ENCODE data around the gene BMPER. TPM values are rescaled to one million over a fixed set of nuclear protein-coding genes. Genes with fewer than 3 reads are reported as not detected.

BMPER gene
- total and polyA plus RNA-seq, 7 experiments from 2014 or later: 0.37 to 0.81 (median 0.44) TPM; not detected in 4

DNA sequence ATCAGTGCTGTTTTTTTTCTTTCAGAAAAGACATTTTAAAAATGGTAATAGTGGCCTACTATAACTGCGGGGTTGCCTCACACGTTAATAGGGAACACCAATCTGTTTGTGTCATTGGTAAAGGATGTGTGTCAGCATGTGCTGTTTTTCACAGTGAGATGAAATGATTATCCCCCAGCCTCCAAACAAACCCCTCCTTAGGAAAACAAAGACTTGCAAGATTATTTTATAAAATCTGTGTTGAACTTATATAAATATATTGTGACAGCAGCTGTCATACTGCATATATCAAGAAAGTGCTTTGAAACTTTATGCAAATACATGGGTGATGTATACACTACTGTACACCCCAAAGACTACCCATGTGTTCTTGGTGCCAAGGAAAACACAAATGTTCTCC is 125.8 kb downstream of the BMPER start:
- CTCF ChIA-PET: no interaction called here
- no peaks in the 10 kb centered on the region for H3K9me3 ChIP-seq (ENCODE audit: control insufficient read depth in 2 of 3, low read length in 3 of 3)

DNA sequence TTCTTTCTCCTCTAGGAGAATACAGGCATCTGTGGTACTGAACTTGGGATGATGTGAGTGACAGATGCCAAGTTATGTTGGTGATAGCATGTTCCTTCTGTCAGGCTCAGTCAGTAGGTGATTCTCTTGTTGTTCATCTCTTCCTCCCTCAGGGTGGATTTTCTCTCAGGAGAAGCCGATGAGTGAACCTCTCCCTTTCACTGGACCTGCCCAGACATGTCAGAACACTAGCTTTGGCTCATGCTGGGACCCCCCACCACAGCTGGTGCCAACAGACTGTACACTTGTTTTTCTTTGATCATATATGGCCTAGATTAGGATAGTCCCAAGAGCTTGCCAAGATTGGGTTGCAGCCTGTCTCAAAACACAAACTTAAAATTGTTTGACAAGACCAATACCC is 129.4 kb downstream of the BMPER start:
- intact Hi-C loops (cut with micrococcal nuclease): no loop called here
- CTCF ChIA-PET: no interaction called here
- no peaks in the 10 kb centered on the region for H3K9me3 ChIP-seq (ENCODE audit: control insufficient read depth in 2 of 3, low read length in 3 of 3)
- no peaks in the 10 kb centered on the region for H3K36me3 ChIP-seq (ENCODE audit: control insufficient read depth in 2 of 3, insufficient read depth in 3 of 3, low read length in 3 of 3)
- no peaks in the 10 kb centered on the region for H3K4me1 Mint-ChIP-seq
- H3K4me1 ChIP-seq (ENCODE audit: control insufficient read depth in 2 of 2, insufficient read depth in 2 of 2, low read length in 2 of 2): no peaks in the 10 kb centered on the region
- no peak overlapping the region for H3K4me3 ChIP-seq (ENCODE audit: low read length)
- no peak for DNase-seq
- H3K4me3 Mint-ChIP-seq: no peak overlapping the region
- ATAC-seq: no peak
- H3K27ac Mint-ChIP-seq: no peak overlapping the region
- H3K27me3 Mint-ChIP-seq: peaks cover 0 to 15% (median 10%) of the 10 kb centered on the region in 5 donors
- no peaks in the 10 kb centered on the region for H3K27me3 ChIP-seq (ENCODE audit: control insufficient read depth in 2 of 2, insufficient read depth in 2 of 2, low read length in 2 of 2)
- no peaks in the 10 kb centered on the region for H3K36me3 Mint-ChIP-seq
- H3K27ac ChIP-seq (ENCODE audit: low read depth, low read length): no peak overlapping the region
- H3K9me3 Mint-ChIP-seq: peaks cover 0 to 6% (median 0%) of the 10 kb centered on the region in 11 donors
- POLR2A ChIA-PET: no interaction called here

More for the DNA sequence above, 125.8 kb downstream of the BMPER start:
- no peak overlapping the region for H3K4me3 Mint-ChIP-seq
- POLR2A ChIA-PET: no interaction called here
- H3K4me1 Mint-ChIP-seq: no peaks in the 10 kb centered on the region
- peaks cover 0 to 11% (median 8%) of the 10 kb centered on the region in 5 donors for H3K27me3 Mint-ChIP-seq
- Histone ChIP-seq H3K36me3 (ENCODE audit: control insufficient read depth in 2 of 3, insufficient read depth in 3 of 3, low read length in 3 of 3) (no peaks in the 10 kb centered on the region), H3K4me1 (ENCODE audit: control insufficient read depth in 2 of 2, insufficient read depth in 2 of 2, low read length in 2 of 2) (no peaks in the 10 kb centered on the region), H3K27me3 (ENCODE audit: control insufficient read depth in 2 of 2, insufficient read depth in 2 of 2, low read length in 2 of 2) (no peaks in the 10 kb centered on the region), H3K4me3 (ENCODE audit: low read length) (no peak overlapping the region), H3K27ac (ENCODE audit: low read depth, low read length) (no peak overlapping the region)
- peaks cover 0 to 6% (median 0%) of the 10 kb centered on the region in 11 donors for H3K9me3 Mint-ChIP-seq
- H3K36me3 Mint-ChIP-seq: no peaks in the 10 kb centered on the region
- intact Hi-C loops (cut with micrococcal nuclease): no loop called here
- no peak for ATAC-seq
- DNase-seq: no peak
- no peak overlapping the region for H3K27ac Mint-ChIP-seq

DNA sequence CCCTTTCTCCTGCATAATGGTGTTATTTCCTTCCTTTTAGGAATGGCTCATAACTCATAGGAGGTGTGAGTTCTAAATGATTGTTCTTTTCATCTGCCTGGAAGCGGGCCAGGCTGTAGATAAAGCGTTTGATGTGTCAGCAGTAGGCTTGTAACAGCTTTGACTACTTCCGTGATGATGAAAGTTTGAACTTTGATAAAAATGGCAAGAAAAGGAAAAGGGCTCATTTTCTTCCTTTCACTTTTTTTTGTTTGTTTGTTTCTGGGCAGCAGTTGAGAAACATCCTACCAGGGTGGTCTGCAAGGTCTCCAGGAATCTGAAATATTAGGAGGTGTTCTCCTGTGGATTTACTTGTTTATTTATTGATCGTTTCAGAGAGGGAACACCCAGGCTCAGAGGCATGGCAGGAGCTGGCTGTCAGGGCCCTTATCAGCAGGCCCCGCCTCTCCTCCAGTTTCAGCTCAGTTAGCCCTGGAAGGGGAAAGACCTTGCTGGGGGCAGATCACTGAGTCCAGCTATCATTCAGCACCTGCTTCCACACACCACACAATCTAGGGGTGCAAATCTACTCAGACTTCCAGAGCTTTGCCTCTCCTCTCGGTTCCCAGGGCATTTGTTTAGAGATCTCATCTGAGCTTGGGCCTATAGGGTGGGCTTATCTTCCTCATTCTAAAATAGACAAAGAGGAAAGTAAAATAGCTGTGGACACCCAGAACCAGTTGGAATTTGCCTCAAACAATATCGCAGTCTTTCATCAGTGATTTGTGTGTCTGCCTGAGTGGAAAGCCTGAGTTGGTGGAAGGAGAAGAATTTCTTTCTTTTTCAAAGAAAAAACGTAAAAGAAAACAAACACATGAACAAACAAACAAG is 130.9 kb downstream of the BMPER start:
- ChIA-PET POLR2A (no interaction called here), CTCF (no interaction called here)
- Histone ChIP-seq H3K27ac (ENCODE audit: low read depth, low read length) (no peak overlapping the region), H3K27me3 (ENCODE audit: control insufficient read depth in 2 of 2, insufficient read depth in 2 of 2, low read length in 2 of 2) (no peaks in the 10 kb centered on the region), H3K4me3 (ENCODE audit: low read length) (no peak overlapping the region), H3K4me1 (ENCODE audit: control insufficient read depth in 2 of 2, insufficient read depth in 2 of 2, low read length in 2 of 2) (no peaks in the 10 kb centered on the region), H3K36me3 (ENCODE audit: control insufficient read depth in 2 of 3, insufficient read depth in 3 of 3, low read length in 3 of 3) (no peaks in the 10 kb centered on the region), H3K9me3 (ENCODE audit: control insufficient read depth in 2 of 3, low read length in 3 of 3) (no peaks in the 10 kb centered on the region)
- ATAC-seq: no peak
- no peak for DNase-seq
- Mint-ChIP-seq H3K27me3 (peaks cover 0 to 18% (median 10%) of the 10 kb centered on the region in 5 donors), H3K9me3 (peaks cover 0 to 6% (median 0%) of the 10 kb centered on the region in 11 donors), H3K36me3 (no peaks in the 10 kb centered on the region), H3K27ac (no peak overlapping the region), H3K4me1 (no peaks in the 10 kb centered on the region), H3K4me3 (no peak overlapping the region)
- intact Hi-C loops (cut with micrococcal nuclease): no loop called here

DNA sequence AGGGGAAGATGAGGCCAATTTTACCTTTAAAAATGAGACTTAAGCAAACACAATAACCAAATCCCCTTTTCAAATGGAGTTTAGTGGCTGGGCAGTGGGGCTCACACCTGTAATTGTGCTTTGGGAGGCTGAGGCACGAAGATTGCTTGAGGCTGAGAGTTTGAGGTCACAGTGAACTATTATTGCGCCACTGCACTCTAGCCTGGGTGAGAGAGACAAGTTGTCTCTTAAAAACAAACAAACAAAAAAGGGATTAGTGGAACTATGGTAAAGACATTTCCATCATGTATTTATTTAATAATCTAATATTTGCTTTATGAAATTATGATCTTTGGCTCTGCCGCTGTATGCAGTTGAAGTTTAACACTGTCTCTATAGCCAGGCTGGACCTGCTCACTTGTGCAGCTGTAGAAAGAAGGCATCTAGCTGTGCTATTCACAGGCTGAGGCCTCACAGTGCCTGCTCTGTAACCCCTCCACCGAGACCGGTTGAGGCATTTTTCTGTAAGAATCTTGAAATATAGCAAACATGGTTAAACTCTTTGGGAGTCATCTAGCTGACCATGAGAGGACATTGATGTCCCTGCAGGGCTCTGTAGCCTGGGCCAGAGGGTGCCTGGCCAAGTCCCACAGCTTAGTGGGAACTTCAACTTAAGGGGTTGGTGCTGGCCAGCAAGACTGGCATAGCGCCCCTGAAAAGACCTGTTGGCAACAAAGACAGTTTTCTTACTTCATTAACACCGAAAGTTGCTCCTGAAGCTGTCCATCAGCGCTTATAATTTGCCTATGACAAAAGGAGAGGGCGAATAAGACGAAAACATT is 131.8 kb downstream of the BMPER start:
- Histone ChIP-seq H3K27ac (ENCODE audit: low read depth, low read length) (no peak overlapping the region), H3K27me3 (ENCODE audit: control insufficient read depth in 2 of 2, insufficient read depth in 2 of 2, low read length in 2 of 2) (no peaks in the 10 kb centered on the region), H3K36me3 (ENCODE audit: control insufficient read depth in 2 of 3, insufficient read depth in 3 of 3, low read length in 3 of 3) (no peaks in the 10 kb centered on the region), H3K4me3 (ENCODE audit: low read length) (no peak overlapping the region), H3K4me1 (ENCODE audit: control insufficient read depth in 2 of 2, insufficient read depth in 2 of 2, low read length in 2 of 2) (no peaks in the 10 kb centered on the region), H3K9me3 (ENCODE audit: control insufficient read depth in 2 of 3, low read length in 3 of 3) (no peaks in the 10 kb centered on the region)
- peaks cover 0 to 16% (median 10%) of the 10 kb centered on the region in 5 donors for H3K27me3 Mint-ChIP-seq
- CTCF ChIA-PET: no interaction called here
- no peaks in the 10 kb centered on the region for H3K36me3 Mint-ChIP-seq
- intact Hi-C loops (cut with micrococcal nuclease): no loop called here
- no peak for DNase-seq
- POLR2A ChIA-PET: no interaction called here
- no peaks in the 10 kb centered on the region for H3K4me1 Mint-ChIP-seq
- no peak overlapping the region for H3K27ac Mint-ChIP-seq
- H3K4me3 Mint-ChIP-seq: no peak overlapping the region
- peaks cover 0 to 6% (median 0%) of the 10 kb centered on the region in 11 donors for H3K9me3 Mint-ChIP-seq
- no peak for ATAC-seq

DNA sequence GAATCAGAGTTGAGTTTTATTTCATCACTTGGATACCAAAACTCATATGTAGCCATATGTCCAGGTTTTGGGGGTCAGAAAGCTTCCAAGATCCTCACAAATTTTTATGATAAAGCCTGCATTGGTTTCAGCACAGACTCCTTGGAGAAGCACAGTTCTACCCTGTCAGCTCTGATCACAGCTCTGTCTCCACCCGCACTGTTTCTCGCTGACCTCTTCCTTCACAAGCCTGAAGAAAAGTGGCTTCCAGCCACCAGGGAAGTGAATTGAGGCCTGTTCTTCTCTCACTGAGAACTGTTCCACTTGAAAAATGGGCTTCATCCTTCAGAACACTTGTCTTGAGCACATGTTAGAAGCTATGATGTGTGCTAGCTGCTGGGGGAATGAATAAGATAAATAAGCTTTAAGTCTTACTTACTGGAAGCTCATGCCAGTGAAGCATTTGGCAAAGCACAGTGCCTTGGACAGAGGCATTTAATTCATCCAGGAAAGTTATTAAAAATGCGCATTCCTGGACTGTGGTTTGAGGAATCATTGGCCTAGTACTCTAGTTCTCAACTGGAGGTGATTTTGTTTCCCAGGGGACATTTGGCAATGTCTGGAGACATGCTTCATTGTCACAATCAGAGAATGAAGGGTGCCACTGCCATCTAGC is 133.6 kb downstream of the BMPER start:
- Mint-ChIP-seq H3K36me3 (no peaks in the 10 kb centered on the region), H3K4me1 (no peaks in the 10 kb centered on the region), H3K27ac (no peak overlapping the region), H3K4me3 (no peak overlapping the region), H3K9me3 (peaks cover 0 to 10% (median 0%) of the 10 kb centered on the region in 11 donors), H3K27me3 (peaks cover 0 to 9% (median 4%) of the 10 kb centered on the region in 5 donors)
- H3K27ac ChIP-seq (ENCODE audit: low read depth, low read length): no peak overlapping the region
- no peaks in the 10 kb centered on the region for H3K27me3 ChIP-seq (ENCODE audit: control insufficient read depth in 2 of 2, insufficient read depth in 2 of 2, low read length in 2 of 2)
- intact Hi-C loops (cut with micrococcal nuclease): no loop called here
- no peaks in the 10 kb centered on the region for H3K4me1 ChIP-seq (ENCODE audit: control insufficient read depth in 2 of 2, insufficient read depth in 2 of 2, low read length in 2 of 2)
- ATAC-seq (no peak), DNase-seq (no peak)
- ChIA-PET POLR2A (no interaction called here), CTCF (interaction anchor here (0.6 kb wide), 1 partner anchor 45 kb away, joined by 4 read pairs; no protein-coding TSS in a partner anchor)
- no peaks in the 10 kb centered on the region for H3K36me3 ChIP-seq (ENCODE audit: control insufficient read depth in 2 of 3, insufficient read depth in 3 of 3, low read length in 3 of 3)
- no peaks in the 10 kb centered on the region for H3K9me3 ChIP-seq (ENCODE audit: control insufficient read depth in 2 of 3, low read length in 3 of 3)
- no peak overlapping the region for H3K4me3 ChIP-seq (ENCODE audit: low read length)

DNA sequence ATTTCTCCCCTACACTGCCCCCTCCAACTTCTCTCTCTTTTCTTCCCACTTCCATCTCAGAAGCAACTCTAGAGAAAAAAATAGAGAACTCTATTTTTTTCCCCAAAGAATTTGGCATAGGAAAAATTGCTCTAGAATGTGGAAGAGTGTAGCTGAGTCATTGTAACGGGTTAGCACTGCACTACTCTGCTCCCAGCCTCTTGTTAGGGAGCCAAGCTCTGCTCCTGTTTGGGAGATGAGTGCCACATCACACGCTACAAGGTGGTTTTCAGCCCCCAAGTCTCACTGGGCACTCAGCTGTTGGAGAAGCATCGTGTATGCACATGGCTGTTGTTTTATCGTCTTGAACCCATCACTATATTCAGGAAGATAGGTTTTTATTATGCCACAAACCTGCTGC is 136.4 kb downstream of the BMPER start:
- ATAC-seq (no peak), DNase-seq (no peak)
- H3K27me3 Mint-ChIP-seq: peaks cover 0 to 9% (median 0%) of the 10 kb centered on the region in 5 donors
- Histone ChIP-seq H3K27me3 (ENCODE audit: control insufficient read depth in 2 of 2, insufficient read depth in 2 of 2, low read length in 2 of 2) (no peaks in the 10 kb centered on the region), H3K27ac (ENCODE audit: low read depth, low read length) (no peak overlapping the region), H3K36me3 (ENCODE audit: control insufficient read depth in 2 of 3, insufficient read depth in 3 of 3, low read length in 3 of 3) (no peaks in the 10 kb centered on the region), H3K9me3 (ENCODE audit: control insufficient read depth in 2 of 3, low read length in 3 of 3) (no peaks in the 10 kb centered on the region), H3K4me1 (ENCODE audit: control insufficient read depth in 2 of 2, insufficient read depth in 2 of 2, low read length in 2 of 2) (no peaks in the 10 kb centered on the region), H3K4me3 (ENCODE audit: low read length) (no peak overlapping the region)
- peaks cover 0 to 7% (median 0%) of the 10 kb centered on the region in 11 donors for H3K9me3 Mint-ChIP-seq
- POLR2A ChIA-PET: no interaction called here
- no peak overlapping the region for H3K4me3 Mint-ChIP-seq
- intact Hi-C loops (cut with micrococcal nuclease): no loop called here
- no peaks in the 10 kb centered on the region for H3K4me1 Mint-ChIP-seq
- CTCF ChIA-PET: no interaction called here
- H3K36me3 Mint-ChIP-seq: no peaks in the 10 kb centered on the region
- H3K27ac Mint-ChIP-seq: no peak overlapping the region

Data from naive thymus-derived CD4-positive, alpha-beta T cell (primary cell).